BJ (cell line): ENCODE results near the gene AGBL5. TPM values are rescaled to one million over a fixed set of nuclear protein-coding genes. Genes with fewer than 3 reads are reported as not detected.

Source experiments
- CTCF ChIA-PET: fragments of 350-600 bp; formaldehyde crosslinking; extraction: SDS; loops from one replicate; lab custom pipeline; 2021; ENCODE audit warnings: antibody characterized with exemption, inconsistent platforms; lab: Yijun Ruan, JAX
- POLR2A ChIA-PET: fragments of 300-600 bp; sonication (Branson Sonifier 250); formaldehyde crosslinking; extraction: SDS; loops from one replicate; lab custom pipeline; 2021; ENCODE audit warnings: antibody characterized with exemption; lab: Charles Lee
- DNase-seq: peaks from one replicate; pipeline ENCODE4 v3.0.0-alpha.2; 2011; ENCODE audit warnings: low read depth
- H3K27me3 ChIP-seq: 2 replicates; pipeline ENCODE4 v1.6.0; 2011; ENCODE audit warnings: low read length; ENCODE audit not compliant: control insufficient read depth, insufficient read depth
- H3K36me3 ChIP-seq: 2 replicates; pipeline ENCODE4 v1.5.1; 2011; ENCODE audit warnings: low read length; ENCODE audit not compliant: control insufficient read depth, insufficient read depth
- H3K4me3 ChIP-seq: 2 replicates; pipeline ENCODE4 v1.5.1; 2011; ENCODE audit warnings: low read depth, mild to moderate bottlenecking, control low read depth, low read length
- polyA plus RNA-seq: library from polyadenylated mRNA; depleted of rRNA; stranded (reverse); fragments of >200 nt; gene quantifications from 2 replicates; pipeline ENCODE4 v1.2.3, GENCODE V29; 2011
- TF ChIP-seq, protein P1 (sequence below): IDR thresholded peaks from 2 replicates; pipeline ENCODE4 v1.5.1; 2011; ENCODE audit warnings: low read depth, mild to moderate bottlenecking, control low read depth, inconsistent platforms, low read length, moderate library complexity; ENCODE audit not compliant: insufficient read depth

AGBL5 gene
- polyA plus RNA-seq, 1 experiment: 32.7 TPM

- no peaks in the 10 kb centered on the region for H3K27me3 ChIP-seq
- CTCF ChIA-PET: interaction anchor here (0.9 to 3.0 kb wide), 11 partner anchors 11 to 219 kb away, joined by 3 to 30 read pairs (median 3); no protein-coding TSS in a partner anchor
- H3K4me3 ChIP-seq: no peak overlapping the region
- POLR2A ChIA-PET: no interaction called here
- peaks cover 17% of the 10 kb centered on the region for H3K36me3 ChIP-seq
- no peak for DNase-seq
- TF ChIP-seq, protein P1, sequence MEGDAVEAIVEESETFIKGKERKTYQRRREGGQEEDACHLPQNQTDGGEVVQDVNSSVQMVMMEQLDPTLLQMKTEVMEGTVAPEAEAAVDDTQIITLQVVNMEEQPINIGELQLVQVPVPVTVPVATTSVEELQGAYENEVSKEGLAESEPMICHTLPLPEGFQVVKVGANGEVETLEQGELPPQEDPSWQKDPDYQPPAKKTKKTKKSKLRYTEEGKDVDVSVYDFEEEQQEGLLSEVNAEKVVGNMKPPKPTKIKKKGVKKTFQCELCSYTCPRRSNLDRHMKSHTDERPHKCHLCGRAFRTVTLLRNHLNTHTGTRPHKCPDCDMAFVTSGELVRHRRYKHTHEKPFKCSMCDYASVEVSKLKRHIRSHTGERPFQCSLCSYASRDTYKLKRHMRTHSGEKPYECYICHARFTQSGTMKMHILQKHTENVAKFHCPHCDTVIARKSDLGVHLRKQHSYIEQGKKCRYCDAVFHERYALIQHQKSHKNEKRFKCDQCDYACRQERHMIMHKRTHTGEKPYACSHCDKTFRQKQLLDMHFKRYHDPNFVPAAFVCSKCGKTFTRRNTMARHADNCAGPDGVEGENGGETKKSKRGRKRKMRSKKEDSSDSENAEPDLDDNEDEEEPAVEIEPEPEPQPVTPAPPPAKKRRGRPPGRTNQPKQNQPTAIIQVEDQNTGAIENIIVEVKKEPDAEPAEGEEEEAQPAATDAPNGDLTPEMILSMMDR: no peak
Measured at GRCh38 chr2:27084297-27085061, 33.0 kb downstream of the AGBL5 start.

DNA sequence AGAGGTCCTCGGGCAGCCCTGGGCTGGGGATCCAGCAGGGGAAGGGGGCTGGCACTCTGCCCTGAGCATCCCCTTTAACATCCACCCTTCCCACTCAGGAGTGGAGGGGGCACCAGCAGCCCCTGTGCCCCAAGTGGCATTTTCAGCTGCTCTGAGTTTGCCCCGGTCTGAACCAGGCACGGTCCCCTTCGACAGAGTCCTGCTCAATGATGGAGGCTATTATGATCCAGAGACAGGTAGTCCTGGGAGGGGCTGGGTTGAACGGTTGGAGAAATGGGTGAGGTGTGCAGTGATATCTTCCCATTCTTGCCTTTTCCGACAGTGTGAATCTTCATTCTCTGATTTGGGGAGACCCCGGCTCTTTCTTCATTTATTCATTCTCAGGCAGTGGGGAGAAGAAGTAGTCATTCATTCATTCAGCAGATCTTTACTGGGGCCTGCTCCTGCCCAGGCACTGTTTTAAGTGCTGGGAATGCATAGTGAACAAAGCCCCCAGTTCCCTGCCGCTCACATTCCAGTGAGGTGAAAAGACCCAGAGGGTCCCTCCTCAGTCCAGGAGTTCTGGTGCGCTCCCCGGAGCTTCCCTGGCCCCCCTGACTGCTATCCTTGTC lies 33.7 kb downstream of the AGBL5 start:
- TF ChIP-seq, protein P1: no peak
- Histone ChIP-seq H3K4me3 (peak overlapping the region; percentile 49; the same call in 1 of the 2 replicates), H3K27me3 (no peaks in the 10 kb centered on the region), H3K36me3 (peaks cover 17% of the 10 kb centered on the region)
- no peak for DNase-seq
- ChIA-PET CTCF (interaction anchor here (0.5 to 3.0 kb wide), 15 partner anchors 11 to 130 kb away, joined by 3 to 30 read pairs (median 3); no protein-coding TSS in a partner anchor), POLR2A (no interaction called here)

- POLR2A ChIA-PET: no interaction called here
- no peak for DNase-seq
- Histone ChIP-seq H3K4me3 (peak overlapping the region; percentile 49), H3K36me3 (peaks cover 12% of the 10 kb centered on the region), H3K27me3 (no peaks in the 10 kb centered on the region)
- TF ChIP-seq, protein P1: peak; percentile 66
- CTCF ChIA-PET: interaction anchor here (0.5 to 3.1 kb wide), 15 partner anchors 11 to 131 kb away, joined by 3 to 30 read pairs (median 3); partner anchors contain the start of gene AGBL5
Measured at GRCh38 chr2:27085673-27086089, 34.2 kb downstream of the AGBL5 start.

GRCh38 chr2:27086090-27086723 lies 34.7 kb downstream of the AGBL5 start:
- POLR2A ChIA-PET: no interaction called here

More at GRCh38 chr2:27086090-27086723, 34.7 kb downstream of the AGBL5 start:
- CTCF ChIA-PET: interaction anchor here (0.6 to 3.1 kb wide), 19 partner anchors 11 to 194 kb away, joined by 3 to 30 read pairs (median 3); partner anchors contain the start of gene AGBL5
- Histone ChIP-seq H3K27me3 (no peaks in the 10 kb centered on the region), H3K4me3 (peak overlapping the region; percentile 49), H3K36me3 (peaks cover 12% of the 10 kb centered on the region; the same call in 1 of the 2 replicates)
- TF ChIP-seq, protein P1: peak; percentile 51
- peak; percentile 49 for DNase-seq
